MCF 10A (cell line): ENCODE results near the gene FGF18. TPM values are rescaled to one million over a fixed set of nuclear protein-coding genes. Genes with fewer than 3 reads are reported as not detected.

ENCODE experiments used
- BruUV-seq: library from RNA; stranded (reverse); fragments of 400-500 nt; replicated peaks from 2 replicates; lab custom pipeline; 2021; lab: Mats Ljungman, UMichigan
- CTCF ChIA-PET: fragments of 300-600 bp; sonication (Branson Sonifier 250); formaldehyde crosslinking; extraction: SDS; loops from one replicate; lab custom pipeline; 2021; ENCODE audit warnings: antibody characterized with exemption, inconsistent platforms; lab: Yijun Ruan, JAX
- POLR2A ChIA-PET: fragments of 300-600, 350-650 bp; sonication (Branson Sonifier 250); formaldehyde crosslinking; extraction: SDS; loops from one replicate; lab custom pipeline; 2020; ENCODE audit warnings: antibody characterized with exemption, inconsistent platforms; lab: Yijun Ruan, JAX
- DNase-seq: peaks from one replicate; pipeline ENCODE4 v3.0.0-alpha.2; 2018; ENCODE audit not compliant: unreplicated experiment
- H3K27ac Mint-ChIP-seq: one replicate; pipeline ENCODE4 v1.8.0; 2022; ENCODE audit warnings: mild to moderate bottlenecking, low read depth, mixed read lengths; ENCODE audit not compliant: unreplicated experiment
- H3K27me3 Mint-ChIP-seq: one replicate; pipeline ENCODE4 v1.8.0; 2022; ENCODE audit warnings: mixed read lengths; ENCODE audit not compliant: insufficient read depth, unreplicated experiment
- H3K36me3 Mint-ChIP-seq: one replicate; pipeline ENCODE4 v1.8.0; 2022; ENCODE audit warnings: mild to moderate bottlenecking, moderate library complexity, mixed read lengths; ENCODE audit not compliant: insufficient read depth, unreplicated experiment
- H3K4me1 Mint-ChIP-seq: one replicate; pipeline ENCODE4 v1.8.0; 2022; ENCODE audit warnings: mixed read lengths; ENCODE audit not compliant: insufficient read depth, unreplicated experiment
- H3K4me3 Mint-ChIP-seq: one replicate; pipeline ENCODE4 v1.8.0; 2022; ENCODE audit warnings: mild to moderate bottlenecking, moderate library complexity, mixed read lengths; ENCODE audit not compliant: unreplicated experiment
- H3K9me3 Mint-ChIP-seq: one replicate; pipeline ENCODE4 v1.8.0; 2022; ENCODE audit warnings: mixed read lengths; ENCODE audit not compliant: unreplicated experiment
- intact Hi-C: fragments of 100-400 bp; cut with micrococcal nuclease; formaldehyde crosslinking; loops from 2 replicates; pipeline ENCODE4 v1.14.1; 2022
- total RNA-seq: library from RNA; stranded (reverse); gene quantifications from 2 replicates; pipeline ENCODE4 v1.2.3, GENCODE V29; 2022
- TF ChIP-seq, protein P1 (sequence below): fragments of 200-600 bp; IDR thresholded peaks from one replicate; pipeline ENCODE4 v1.8.0; 2022; ENCODE audit warnings: antibody characterized with exemption, mild to moderate bottlenecking; ENCODE audit not compliant: unreplicated experiment

FGF18 gene
- total RNA-seq, 1 experiment from 2014 or later = not detected

DNA sequence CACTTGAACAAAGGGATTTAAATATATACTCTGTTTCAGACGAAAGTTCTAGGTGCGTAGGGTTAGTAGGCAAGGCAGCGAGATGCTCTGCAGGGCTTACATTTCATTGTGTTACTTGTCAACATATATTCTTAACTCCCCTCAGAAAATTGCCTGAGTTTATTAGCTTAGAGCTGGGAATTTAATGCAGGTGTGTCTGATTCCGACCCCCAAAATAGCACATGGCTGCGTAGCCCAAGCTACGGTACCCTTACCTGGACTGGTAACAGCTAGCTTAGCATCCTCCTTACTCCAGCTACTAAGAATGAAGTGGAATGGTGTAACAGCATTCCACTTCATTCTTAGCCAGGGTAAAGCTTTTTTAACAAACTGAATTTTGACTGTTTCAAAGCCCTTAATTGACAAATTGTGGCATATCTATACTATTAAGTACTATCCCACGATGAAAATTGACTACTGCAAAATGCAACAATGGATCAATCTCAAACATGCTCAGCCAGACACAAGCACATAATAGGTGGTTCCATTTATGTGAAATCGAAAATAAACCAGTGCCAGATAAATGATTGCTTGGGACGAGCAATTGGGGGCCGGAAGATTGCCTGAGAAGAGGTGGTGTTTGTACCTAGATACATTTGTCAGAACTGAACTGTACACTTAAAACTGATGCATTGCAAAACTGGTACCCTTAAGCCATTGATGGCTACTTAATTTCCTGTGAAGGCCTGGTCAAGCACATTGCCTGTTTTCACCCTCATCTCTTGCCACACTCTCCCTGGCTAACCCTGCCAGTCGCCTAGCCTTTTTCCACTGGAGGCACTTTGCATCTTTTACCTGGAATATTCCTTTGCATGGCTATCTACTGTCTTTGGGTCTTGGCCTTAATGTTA is 3.0 kb upstream of the FGF18 start:
- Mint-ChIP-seq H3K36me3 (peaks cover 75% of the 10 kb centered on the region), H3K4me3 (no peak overlapping the region), H3K4me1 (peaks cover 34% of the 10 kb centered on the region), H3K27me3 (no peaks in the 10 kb centered on the region), H3K27ac (no peak overlapping the region), H3K9me3 (no peaks in the 10 kb centered on the region)
- TSS peak; percentile 1 for BruUV-seq
- CTCF ChIA-PET = interaction anchor here (0.6 to 3.3 kb wide), 6 partner anchors 105 to 1076 kb away, joined by 3 to 23 read pairs (median 4); no protein-coding TSS in a partner anchor
- POLR2A ChIA-PET = interaction anchor here (0.7 to 4.5 kb wide), 3 partner anchors 8 to 28 kb away, joined by 3 to 29 read pairs (median 5); partner anchors contain the start of gene NPM1
- no peak for DNase-seq
- TF ChIP-seq, protein P1, sequence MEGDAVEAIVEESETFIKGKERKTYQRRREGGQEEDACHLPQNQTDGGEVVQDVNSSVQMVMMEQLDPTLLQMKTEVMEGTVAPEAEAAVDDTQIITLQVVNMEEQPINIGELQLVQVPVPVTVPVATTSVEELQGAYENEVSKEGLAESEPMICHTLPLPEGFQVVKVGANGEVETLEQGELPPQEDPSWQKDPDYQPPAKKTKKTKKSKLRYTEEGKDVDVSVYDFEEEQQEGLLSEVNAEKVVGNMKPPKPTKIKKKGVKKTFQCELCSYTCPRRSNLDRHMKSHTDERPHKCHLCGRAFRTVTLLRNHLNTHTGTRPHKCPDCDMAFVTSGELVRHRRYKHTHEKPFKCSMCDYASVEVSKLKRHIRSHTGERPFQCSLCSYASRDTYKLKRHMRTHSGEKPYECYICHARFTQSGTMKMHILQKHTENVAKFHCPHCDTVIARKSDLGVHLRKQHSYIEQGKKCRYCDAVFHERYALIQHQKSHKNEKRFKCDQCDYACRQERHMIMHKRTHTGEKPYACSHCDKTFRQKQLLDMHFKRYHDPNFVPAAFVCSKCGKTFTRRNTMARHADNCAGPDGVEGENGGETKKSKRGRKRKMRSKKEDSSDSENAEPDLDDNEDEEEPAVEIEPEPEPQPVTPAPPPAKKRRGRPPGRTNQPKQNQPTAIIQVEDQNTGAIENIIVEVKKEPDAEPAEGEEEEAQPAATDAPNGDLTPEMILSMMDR = no peak
- intact Hi-C loops = loop anchor here (5.0 to 10.0 kb wide), 2 partner anchors 231 to 588 kb away; partner anchors contain the start of gene FBXW11

DNA sequence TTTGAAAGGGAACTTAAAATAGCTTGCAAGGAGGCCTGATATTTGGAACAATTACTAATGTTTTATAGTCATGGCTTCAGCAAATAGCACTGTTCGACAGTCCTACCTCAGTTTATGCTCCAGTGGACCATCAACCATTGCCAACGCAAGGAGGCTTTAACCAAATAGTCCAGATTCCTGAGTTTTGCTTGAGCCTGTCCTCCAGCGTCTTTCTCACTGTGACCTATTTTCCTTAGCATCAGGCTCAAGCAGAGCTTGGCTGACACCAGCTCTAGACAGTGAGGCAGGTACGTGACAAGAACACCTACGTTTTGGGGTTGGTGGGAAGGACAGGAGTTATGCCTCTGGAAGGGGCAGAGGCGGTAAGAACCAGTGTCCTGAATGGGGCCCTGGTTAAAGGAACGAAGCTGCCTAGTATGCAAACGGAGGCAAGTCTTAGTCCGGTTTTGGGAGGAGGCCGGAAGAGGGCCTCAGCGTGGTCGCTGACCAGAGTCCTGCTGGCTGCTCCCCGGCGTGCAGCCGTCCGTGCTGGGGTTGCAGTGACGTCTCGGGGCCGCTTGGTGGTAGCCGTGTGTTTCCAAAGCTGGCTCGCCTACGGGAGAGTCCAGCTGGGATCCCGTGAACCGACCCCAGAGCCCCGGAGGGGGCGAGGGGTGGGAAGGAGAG is 998 bp upstream of the FGF18 start:
- peak overlapping the region; percentile 68 for H3K4me3 Mint-ChIP-seq
- POLR2A ChIA-PET = interaction anchor here (0.5 to 2.0 kb wide), 17 partner anchors 9 to 737 kb away, joined by 3 to 16 read pairs (median 3); no protein-coding TSS in a partner anchor
- no TSS peak for BruUV-seq
- CTCF ChIA-PET = interaction anchor here (0.5 to 7.6 kb wide), 68 partner anchors 9 to 864 kb away, joined by 3 to 191 read pairs (median 4); no protein-coding TSS in a partner anchor
- H3K36me3 Mint-ChIP-seq = peaks cover 54% of the 10 kb centered on the region
- no peaks in the 10 kb centered on the region for H3K27me3 Mint-ChIP-seq
- TF ChIP-seq, protein P1 = peak; percentile 99
- intact Hi-C loops = loop anchor here (1.0 to 10.0 kb wide), 7 partner anchors 66 to 770 kb away; partner anchors contain the start of genes FBXW11 and STK10
- H3K9me3 Mint-ChIP-seq = no peaks in the 10 kb centered on the region
- DNase-seq = peak; percentile 87
- H3K4me1 Mint-ChIP-seq = peaks cover 34% of the 10 kb centered on the region
- H3K27ac Mint-ChIP-seq = no peak overlapping the region

DNA sequence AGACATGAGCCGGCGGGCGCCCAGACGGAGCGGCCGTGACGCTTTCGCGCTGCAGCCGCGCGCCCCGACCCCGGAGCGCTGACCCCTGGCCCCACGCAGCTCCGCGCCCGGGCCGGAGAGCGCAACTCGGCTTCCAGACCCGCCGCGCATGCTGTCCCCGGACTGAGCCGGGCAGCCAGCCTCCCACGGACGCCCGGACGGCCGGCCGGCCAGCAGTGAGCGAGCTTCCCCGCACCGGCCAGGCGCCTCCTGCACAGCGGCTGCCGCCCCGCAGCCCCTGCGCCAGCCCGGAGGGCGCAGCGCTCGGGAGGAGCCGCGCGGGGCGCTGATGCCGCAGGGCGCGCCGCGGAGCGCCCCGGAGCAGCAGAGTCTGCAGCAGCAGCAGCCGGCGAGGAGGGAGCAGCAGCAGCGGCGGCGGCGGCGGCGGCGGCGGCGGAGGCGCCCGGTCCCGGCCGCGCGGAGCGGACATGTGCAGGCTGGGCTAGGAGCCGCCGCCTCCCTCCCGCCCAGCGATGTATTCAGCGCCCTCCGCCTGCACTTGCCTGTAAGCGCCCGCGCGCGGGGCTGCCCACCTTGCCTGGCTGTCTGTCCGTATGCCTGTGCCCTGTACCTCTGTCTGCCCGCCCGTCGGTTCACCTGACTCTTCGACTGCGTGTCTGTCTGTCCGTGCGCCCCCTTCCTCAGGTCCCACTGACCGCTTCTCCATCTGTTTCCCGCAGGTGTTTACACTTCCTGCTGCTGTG is 412 bp downstream of the FGF18 start:
- Mint-ChIP-seq H3K27ac (no peak overlapping the region), H3K27me3 (no peaks in the 10 kb centered on the region)
- POLR2A ChIA-PET = interaction anchor here (0.6 to 2.0 kb wide), 6 partner anchors 444 to 488 kb away, joined by 3 to 16 read pairs (median 4); no protein-coding TSS in a partner anchor

More for the DNA sequence above, 412 bp downstream of the FGF18 start:
- CTCF ChIA-PET = interaction anchor here (0.6 to 7.6 kb wide), 33 partner anchors 8 to 863 kb away, joined by 3 to 191 read pairs (median 7); no protein-coding TSS in a partner anchor
- no peak for DNase-seq
- no TSS peak for BruUV-seq
- intact Hi-C loops = loop anchor here (2.0 to 10.0 kb wide), 4 partner anchors 227 to 769 kb away; partner anchors contain the start of genes FBXW11 and STK10
- Mint-ChIP-seq H3K4me1 (peaks cover 30% of the 10 kb centered on the region), H3K36me3 (peaks cover 40% of the 10 kb centered on the region), H3K9me3 (no peaks in the 10 kb centered on the region), H3K4me3 (peak overlapping the region; percentile 71)
- TF ChIP-seq, protein P1 = no peak
